ENCODE data around the gene PLXNA2.

Gene PLXNA2

DNA sequence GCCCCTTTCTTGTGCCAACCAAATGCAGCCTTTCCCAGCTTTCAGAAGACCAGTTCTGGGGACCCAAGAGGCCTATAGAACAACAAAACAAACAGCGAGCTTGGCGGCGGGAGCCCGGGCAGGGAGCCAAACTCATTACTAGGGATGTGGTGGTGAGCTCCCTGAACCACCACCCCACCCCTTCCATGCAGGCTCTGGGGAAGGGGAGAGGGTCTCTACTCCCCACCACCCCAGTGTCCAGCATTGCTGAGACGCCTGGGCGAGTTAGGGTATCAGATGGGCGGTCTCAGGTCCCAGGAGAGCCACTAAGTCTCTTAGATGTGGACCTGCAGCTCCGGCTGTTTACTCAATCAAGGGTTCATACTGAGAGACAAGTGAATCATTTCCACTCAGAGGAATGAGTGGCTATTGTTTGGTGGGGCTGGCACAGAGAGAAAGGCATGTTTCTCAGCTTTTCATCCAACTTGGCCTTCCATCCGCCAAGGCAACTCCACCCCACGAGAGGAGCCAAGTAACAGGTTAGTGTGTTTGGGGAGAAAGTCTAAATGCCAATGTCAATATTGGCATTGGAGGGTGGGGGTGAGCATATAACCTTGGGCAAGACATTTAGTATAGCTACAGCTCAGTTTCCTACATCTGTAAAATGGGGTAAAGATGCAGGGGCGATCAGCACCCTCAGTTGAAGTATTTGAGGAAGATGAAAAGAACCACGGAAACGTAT is 40.9 kb downstream of the PLXNA2 start:
- TF ChIP-seq ZNF274 (IDR thresholded peaks at IDR 0.05; ENCODE audit: low read depth, low read length), result no peak
- H3K4me3 ChIP-seq (ENCODE audit: low read length), result no peak overlapping the region

DNA sequence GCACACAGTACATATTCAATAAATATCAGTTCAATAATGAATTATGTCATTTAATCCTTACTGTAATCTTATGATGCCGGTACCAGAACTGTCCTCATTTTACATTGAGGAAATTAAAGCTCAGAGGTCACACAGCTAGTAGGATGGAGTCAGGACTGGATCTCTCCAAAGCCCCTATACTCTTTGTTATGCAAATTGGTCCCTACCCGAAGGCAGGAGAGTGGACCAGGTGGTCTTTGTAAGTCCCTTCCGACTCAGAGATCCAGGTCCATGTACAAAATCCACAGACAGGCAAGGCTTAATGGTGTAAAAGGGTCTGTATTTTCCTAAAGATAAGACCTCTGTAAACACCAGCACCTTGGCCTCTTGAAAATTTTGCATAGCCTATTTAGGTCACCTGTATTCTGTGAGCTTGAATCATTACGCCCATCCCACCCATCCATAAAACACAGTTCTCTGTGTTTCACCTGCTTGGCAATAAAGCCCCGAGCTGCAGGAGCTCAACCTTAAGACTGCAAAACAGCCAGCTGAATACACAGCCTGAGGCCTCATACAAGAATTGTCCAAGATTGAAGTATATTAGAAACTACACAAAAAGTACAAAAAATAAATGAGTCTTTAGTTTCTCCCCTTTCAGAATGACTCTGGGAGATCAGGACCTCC is 41.7 kb downstream of the PLXNA2 start:
- TF ChIP-seq ZNF274 (IDR thresholded peaks at IDR 0.05; ENCODE audit: low read depth, low read length), result no peak
- H3K4me3 ChIP-seq (ENCODE audit: low read length), result no peak overlapping the region

DNA sequence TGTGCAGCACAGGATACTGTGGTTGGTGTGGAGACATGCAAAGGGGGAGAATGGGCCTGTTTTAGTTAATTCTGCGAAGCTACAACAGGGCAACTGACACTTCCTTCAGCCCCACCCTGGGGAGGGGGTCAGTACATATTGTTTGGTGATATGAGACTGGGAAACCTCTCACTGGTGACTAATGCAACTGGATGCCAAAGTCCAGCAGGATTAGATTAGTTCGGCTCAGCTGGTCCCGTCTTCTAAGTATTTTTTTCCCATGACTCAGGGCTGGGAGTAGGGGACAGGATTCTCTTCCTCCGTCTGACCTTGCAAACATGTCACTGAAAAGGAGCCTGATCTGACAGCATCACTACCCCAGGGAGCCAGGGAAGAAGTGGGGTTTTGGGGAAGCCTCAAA is 43.0 kb downstream of the PLXNA2 start:
- no peak for TF ChIP-seq ZNF274 (IDR thresholded peaks at IDR 0.05; ENCODE audit: low read depth, low read length)
- no peak overlapping the region for H3K4me3 ChIP-seq (ENCODE audit: low read length)

DNA sequence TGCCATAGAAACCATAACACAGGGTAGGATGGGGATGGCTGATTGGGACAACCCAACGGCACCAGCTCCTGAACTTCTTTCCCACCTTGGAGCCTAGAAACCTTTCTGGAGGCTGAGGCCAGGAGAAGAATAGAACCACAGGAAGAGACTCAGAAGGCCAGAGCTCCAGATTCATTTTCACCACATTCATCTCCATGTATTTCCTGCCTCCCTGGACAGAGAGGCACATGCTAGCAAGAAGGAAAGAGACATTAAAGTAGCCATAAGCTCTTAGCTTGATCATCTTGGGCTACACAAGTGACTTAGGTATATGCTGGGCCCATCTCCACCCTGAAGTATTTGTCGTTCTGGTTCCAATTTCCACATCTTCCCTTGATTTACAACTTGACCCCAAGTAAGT is 44.1 kb downstream of the PLXNA2 start:
- TF ChIP-seq ZNF274 (IDR thresholded peaks at IDR 0.05; ENCODE audit: low read depth, low read length), result no peak
- no peak overlapping the region for H3K4me3 ChIP-seq (ENCODE audit: low read length)

DNA sequence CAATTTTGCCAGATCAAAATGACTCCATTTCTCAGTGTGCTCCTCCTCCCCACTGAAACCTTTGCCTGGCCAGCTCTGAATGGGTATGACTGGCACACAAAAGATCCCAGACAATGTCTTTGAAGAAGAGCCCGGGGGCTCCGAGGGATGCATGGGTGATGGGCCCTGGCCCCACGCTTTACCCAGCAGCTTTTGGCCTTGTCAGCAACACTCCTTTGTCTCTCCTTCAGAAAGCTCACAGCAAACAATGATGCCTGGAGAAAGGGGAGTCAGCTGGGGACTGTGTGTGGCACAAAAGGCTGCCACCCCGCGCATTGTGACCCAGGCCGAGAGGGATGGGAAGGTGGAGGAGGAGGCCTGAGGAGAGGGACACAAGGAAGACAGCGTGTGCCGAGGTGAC is 45.9 kb downstream of the PLXNA2 start:
- no peak for TF ChIP-seq ZNF274 (IDR thresholded peaks at IDR 0.05; ENCODE audit: low read depth, low read length)

GRCh38 chr1:208194944-208195343 is 49.2 kb downstream of the PLXNA2 start:
- TF ChIP-seq ZNF274 (IDR thresholded peaks at IDR 0.05; ENCODE audit: low read depth, low read length), result no peak
- H3K4me3 ChIP-seq (ENCODE audit: low read length), result no peak overlapping the region

More for the DNA sequence above, 45.9 kb downstream of the PLXNA2 start:
- no peak overlapping the region for H3K4me3 ChIP-seq (ENCODE audit: low read length)

- TF ChIP-seq ZNF274 (IDR thresholded peaks at IDR 0.05; ENCODE audit: low read depth, low read length), result no peak
- H3K4me3 ChIP-seq (ENCODE audit: low read length), result no peak overlapping the region
Observed at GRCh38 chr1:208192995-208193394, 51.2 kb downstream of the PLXNA2 start.

- TF ChIP-seq ZNF274 (IDR thresholded peaks at IDR 0.05; ENCODE audit: low read depth, low read length), result no peak
- H3K4me3 ChIP-seq (ENCODE audit: low read length), result no peak overlapping the region
Observed at GRCh38 chr1:208190784-208191183, 53.4 kb downstream of the PLXNA2 start.

- no peak for TF ChIP-seq ZNF274 (IDR thresholded peaks at IDR 0.05; ENCODE audit: low read depth, low read length)
- H3K4me3 ChIP-seq (ENCODE audit: low read length), result no peak overlapping the region
Observed at GRCh38 chr1:208189716-208190115, 54.5 kb downstream of the PLXNA2 start.

GRCh38 chr1:208189183-208189582 is 55.0 kb downstream of the PLXNA2 start:
- no peak overlapping the region for H3K4me3 ChIP-seq (ENCODE audit: low read length)
- TF ChIP-seq ZNF274 (IDR thresholded peaks at IDR 0.05; ENCODE audit: low read depth, low read length), result no peak

- no peak overlapping the region for H3K4me3 ChIP-seq (ENCODE audit: low read length)
- no peak for TF ChIP-seq ZNF274 (IDR thresholded peaks at IDR 0.05; ENCODE audit: low read depth, low read length)
Observed at GRCh38 chr1:208188607-208189006, 55.6 kb downstream of the PLXNA2 start.

- no peak overlapping the region for H3K4me3 ChIP-seq (ENCODE audit: low read length)
- no peak for TF ChIP-seq ZNF274 (IDR thresholded peaks at IDR 0.05; ENCODE audit: low read depth, low read length)
Observed at GRCh38 chr1:208187499-208188041, 56.6 kb downstream of the PLXNA2 start.

DNA sequence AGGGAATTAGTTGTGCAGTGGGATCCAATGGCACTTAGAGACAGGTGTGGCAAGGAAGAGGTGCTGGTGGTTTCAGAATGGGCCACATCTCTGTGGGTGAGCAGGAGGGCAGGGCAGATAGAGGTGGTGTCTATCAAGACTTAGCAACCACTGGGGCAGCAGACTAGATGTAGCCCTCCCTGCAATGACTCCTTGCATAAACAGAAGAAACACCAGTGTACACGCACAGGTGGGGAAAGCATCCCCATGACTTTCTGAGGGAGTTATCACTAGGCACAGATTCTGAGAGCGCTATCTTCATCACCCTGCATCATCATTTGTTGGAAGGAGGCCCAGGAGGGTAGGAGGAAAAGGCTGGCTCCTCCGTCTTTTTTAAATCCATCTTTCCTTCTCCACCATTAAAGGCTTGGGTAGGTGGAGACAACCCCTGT is 58.4 kb downstream of the PLXNA2 start:
- no peak for TF ChIP-seq ZNF274 (IDR thresholded peaks at IDR 0.05; ENCODE audit: low read depth, low read length)
- H3K4me3 ChIP-seq (ENCODE audit: low read length), result no peak overlapping the region

- H3K4me3 ChIP-seq (ENCODE audit: low read length), result no peak overlapping the region
- TF ChIP-seq ZNF274 (IDR thresholded peaks at IDR 0.05; ENCODE audit: low read depth, low read length), result no peak
Observed at GRCh38 chr1:208184966-208185654, 59.1 kb downstream of the PLXNA2 start.

Measured in GM08714 (cell line).